Measurements from ENCODE around the gene SLC40A1. TPM values are rescaled to one million over a fixed set of nuclear protein-coding genes. Genes with fewer than 3 reads are reported as not detected.

Gene SLC40A1
- total RNA-seq, 3 donors from 2014 or later = 95.4 to 212 (median 155) TPM

GRCh38 chr2:189625636-189626035, 45.0 kb upstream of the SLC40A1 start:
- Histone ChIP-seq H3K36me3 (ENCODE audit: low read depth) (no peaks in the 10 kb centered on the region), H3K9me3 (no peaks in the 10 kb centered on the region), H3K4me3 (no peak overlapping the region), H3K4me1 (ENCODE audit: low read depth) (no peaks in the 10 kb centered on the region)
- TF ChIP-seq, protein P1, sequence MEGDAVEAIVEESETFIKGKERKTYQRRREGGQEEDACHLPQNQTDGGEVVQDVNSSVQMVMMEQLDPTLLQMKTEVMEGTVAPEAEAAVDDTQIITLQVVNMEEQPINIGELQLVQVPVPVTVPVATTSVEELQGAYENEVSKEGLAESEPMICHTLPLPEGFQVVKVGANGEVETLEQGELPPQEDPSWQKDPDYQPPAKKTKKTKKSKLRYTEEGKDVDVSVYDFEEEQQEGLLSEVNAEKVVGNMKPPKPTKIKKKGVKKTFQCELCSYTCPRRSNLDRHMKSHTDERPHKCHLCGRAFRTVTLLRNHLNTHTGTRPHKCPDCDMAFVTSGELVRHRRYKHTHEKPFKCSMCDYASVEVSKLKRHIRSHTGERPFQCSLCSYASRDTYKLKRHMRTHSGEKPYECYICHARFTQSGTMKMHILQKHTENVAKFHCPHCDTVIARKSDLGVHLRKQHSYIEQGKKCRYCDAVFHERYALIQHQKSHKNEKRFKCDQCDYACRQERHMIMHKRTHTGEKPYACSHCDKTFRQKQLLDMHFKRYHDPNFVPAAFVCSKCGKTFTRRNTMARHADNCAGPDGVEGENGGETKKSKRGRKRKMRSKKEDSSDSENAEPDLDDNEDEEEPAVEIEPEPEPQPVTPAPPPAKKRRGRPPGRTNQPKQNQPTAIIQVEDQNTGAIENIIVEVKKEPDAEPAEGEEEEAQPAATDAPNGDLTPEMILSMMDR (IDR thresholded peaks at IDR 0.05) = no peak
- DNase-seq (no peak), ATAC-seq (no peak)
- intact Hi-C loops (cut with DNase I, micrococcal nuclease) = no loop called here

- TF ChIP-seq, protein P1 (IDR thresholded peaks at IDR 0.05) = no peak
- no peak overlapping the region for H3K4me3 ChIP-seq
- H3K9me3 ChIP-seq = no peaks in the 10 kb centered on the region
- H3K36me3 ChIP-seq (ENCODE audit: low read depth) = no peaks in the 10 kb centered on the region
- no peak for ATAC-seq
- no peak for DNase-seq
- intact Hi-C loops (cut with DNase I, micrococcal nuclease) = no loop called here
- H3K4me1 ChIP-seq (ENCODE audit: low read depth) = no peaks in the 10 kb centered on the region
Measured at GRCh38 chr2:189624648-189625355, 44.2 kb upstream of the SLC40A1 start.

DNA sequence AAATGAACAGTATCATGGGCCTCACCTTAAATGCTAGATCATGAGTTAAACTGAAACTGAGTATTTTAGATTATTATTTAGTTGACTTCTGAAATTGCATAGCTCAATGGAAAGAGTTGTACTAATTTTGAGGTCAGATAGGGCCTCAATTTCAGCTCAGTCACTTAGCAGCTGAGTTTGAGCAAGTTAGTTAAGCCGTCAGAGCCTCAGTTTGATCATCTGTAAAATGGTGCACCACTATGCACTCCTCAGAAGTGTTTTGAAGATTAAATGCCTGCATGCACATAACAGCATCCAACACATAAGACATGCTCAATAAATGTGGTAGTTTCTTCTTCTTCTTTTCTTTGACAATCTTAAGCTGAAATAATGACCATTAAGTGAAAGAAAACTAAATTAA, 42.5 kb upstream of the SLC40A1 start:
- intact Hi-C loops (cut with DNase I, micrococcal nuclease) = no loop called here
- no peak for DNase-seq

GRCh38 chr2:189621781-189622180, 41.2 kb upstream of the SLC40A1 start:
- Histone ChIP-seq H3K36me3 (ENCODE audit: low read depth) (no peaks in the 10 kb centered on the region), H3K9me3 (no peaks in the 10 kb centered on the region), H3K4me3 (no peak overlapping the region), H3K4me1 (ENCODE audit: low read depth) (no peaks in the 10 kb centered on the region)
- intact Hi-C loops (cut with DNase I, micrococcal nuclease) = no loop called here
- ATAC-seq (no peak), DNase-seq (no peak)
- TF ChIP-seq, protein P1 (IDR thresholded peaks at IDR 0.05) = no peak

More for the DNA sequence above, 42.5 kb upstream of the SLC40A1 start:
- Histone ChIP-seq H3K36me3 (ENCODE audit: low read depth) (no peaks in the 10 kb centered on the region), H3K4me3 (no peak overlapping the region), H3K4me1 (ENCODE audit: low read depth) (no peaks in the 10 kb centered on the region), H3K9me3 (no peaks in the 10 kb centered on the region)
- TF ChIP-seq, protein P1 (IDR thresholded peaks at IDR 0.05) = no peak
- ATAC-seq = no peak

DNA sequence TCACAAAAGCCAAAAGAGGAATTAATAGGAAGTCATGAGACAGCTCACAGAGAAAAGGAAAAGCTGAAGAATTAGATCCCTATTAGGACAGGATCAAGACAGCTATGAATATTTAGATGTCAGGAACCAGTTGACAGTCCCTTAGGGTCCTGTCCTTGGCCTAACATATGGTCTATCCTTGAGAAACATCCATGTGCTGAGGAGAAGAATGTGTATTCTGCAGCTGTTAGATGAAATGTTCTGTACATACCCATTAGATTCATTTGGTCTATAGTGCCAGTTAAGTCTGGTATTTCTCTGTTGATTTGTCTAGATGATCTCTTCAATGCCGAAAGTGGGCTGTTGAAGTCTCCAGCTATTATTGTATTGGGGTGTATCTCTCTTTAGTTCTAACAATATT, 37.6 kb upstream of the SLC40A1 start:
- TF ChIP-seq, protein P1 (IDR thresholded peaks at IDR 0.05) = no peak
- no peak for DNase-seq
- ATAC-seq = no peak
- no peaks in the 10 kb centered on the region for H3K9me3 ChIP-seq
- H3K36me3 ChIP-seq (ENCODE audit: low read depth) = no peaks in the 10 kb centered on the region
- no peak overlapping the region for H3K4me3 ChIP-seq
- no peaks in the 10 kb centered on the region for H3K4me1 ChIP-seq (ENCODE audit: low read depth)
- intact Hi-C loops (cut with DNase I, micrococcal nuclease) = no loop called here

Measured in mucosa of descending colon (tissue), 3 donors.